Measurements from ENCODE around the gene TMEM176A. TPM values are rescaled to one million over a fixed set of nuclear protein-coding genes. Genes with fewer than 3 reads are reported as not detected.

The TMEM176A gene
- total and polyA plus RNA-seq, 4 experiments from 2014 or later = 0.26 to 2.6 (median 1.1) TPM; not detected in 1

DNA sequence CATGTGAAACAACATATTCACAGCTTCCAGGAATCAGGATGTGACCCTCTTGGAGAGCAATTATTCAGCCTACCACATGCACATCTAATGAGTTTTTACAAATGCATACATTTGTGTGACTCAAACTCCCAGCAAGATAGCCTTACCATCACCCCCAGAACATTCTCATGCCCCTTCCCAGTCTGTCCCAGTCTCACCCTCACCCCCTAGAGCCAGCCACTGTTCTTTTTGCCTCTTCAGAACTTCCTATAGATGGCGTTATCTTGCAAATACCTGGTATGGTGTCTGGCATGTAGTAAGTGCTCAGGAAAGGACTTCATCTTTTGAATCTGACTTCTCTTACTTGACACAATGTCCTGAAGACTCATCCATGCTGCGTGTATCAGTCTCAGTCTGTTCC, 27.8 kb downstream of the TMEM176A start:
- intact Hi-C loops (cut with micrococcal nuclease) = no loop called here
- Mint-ChIP-seq H3K4me3 (no peak overlapping the region), H3K9me3 (peaks cover 0 to 3% (median 0%) of the 10 kb centered on the region in 8 donors), H3K27me3 (peaks cover 17 to 29% of the 10 kb centered on the region in 2 donors), H3K4me1 (no peaks in the 10 kb centered on the region), H3K36me3 (no peaks in the 10 kb centered on the region), H3K27ac (no peak overlapping the region)
- POLR2A ChIA-PET (ENCODE audit: partially characterized antibody) = no interaction called here
- no peaks in the 10 kb centered on the region for H3K27me3 ChIP-seq (ENCODE audit: insufficient read depth, low read length)
- no peak overlapping the region for H3K4me3 ChIP-seq (ENCODE audit: low read length in 2 of 2)
- H3K4me1 ChIP-seq (ENCODE audit: insufficient read depth, low read length) = no peaks in the 10 kb centered on the region
- H3K27ac ChIP-seq (ENCODE audit: low read depth, low read length) = no peak overlapping the region
- no peaks in the 10 kb centered on the region for H3K36me3 ChIP-seq (ENCODE audit: insufficient read depth, low read length)
- no peak for DNase-seq
- CTCF ChIA-PET (ENCODE audit: partially characterized antibody) = no interaction called here
- H3K9me3 ChIP-seq (ENCODE audit: control insufficient read depth in 1 of 2, low read length in 2 of 2) = no peaks in the 10 kb centered on the region

GRCh38 chr7:150829426-150829825, 28.9 kb downstream of the TMEM176A start:
- no peak for DNase-seq
- Histone ChIP-seq H3K27ac (ENCODE audit: low read depth, low read length) (no peak overlapping the region), H3K4me3 (ENCODE audit: low read length in 2 of 2) (no peak overlapping the region), H3K36me3 (ENCODE audit: insufficient read depth, low read length) (no peaks in the 10 kb centered on the region), H3K27me3 (ENCODE audit: insufficient read depth, low read length) (no peaks in the 10 kb centered on the region), H3K4me1 (ENCODE audit: insufficient read depth, low read length) (no peaks in the 10 kb centered on the region), H3K9me3 (ENCODE audit: control insufficient read depth in 1 of 2, low read length in 2 of 2) (no peaks in the 10 kb centered on the region)
- H3K4me1 Mint-ChIP-seq = no peaks in the 10 kb centered on the region
- H3K9me3 Mint-ChIP-seq = peaks cover 0 to 2% (median 0%) of the 10 kb centered on the region in 8 donors
- ChIA-PET POLR2A (ENCODE audit: partially characterized antibody) (no interaction called here), CTCF (ENCODE audit: partially characterized antibody) (no interaction called here)
- peaks cover 17 to 36% of the 10 kb centered on the region in 2 donors for H3K27me3 Mint-ChIP-seq
- no peak overlapping the region for H3K4me3 Mint-ChIP-seq
- intact Hi-C loops (cut with micrococcal nuclease) = no loop called here
- H3K27ac Mint-ChIP-seq = no peak overlapping the region
- H3K36me3 Mint-ChIP-seq = no peaks in the 10 kb centered on the region

DNA sequence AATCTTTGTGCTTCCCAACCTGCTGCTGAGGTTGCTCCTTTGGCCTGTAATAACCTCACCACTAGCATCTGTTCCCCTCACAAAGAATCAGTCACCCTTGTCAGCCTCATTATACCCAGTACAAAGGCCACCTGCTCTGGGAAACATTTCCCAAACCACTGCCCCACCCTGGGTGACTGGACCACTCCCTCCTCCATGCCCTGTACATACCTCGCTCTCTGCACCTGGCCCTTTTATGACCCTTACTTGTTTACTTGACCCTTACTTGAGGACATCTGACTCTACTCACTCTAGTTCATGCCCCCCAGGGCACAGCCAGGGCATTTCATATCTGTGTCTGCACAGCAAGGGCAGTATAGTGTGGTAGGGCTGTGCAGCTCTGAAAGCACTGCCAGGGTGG, 30.4 kb downstream of the TMEM176A start:
- Mint-ChIP-seq H3K27me3 (peaks cover 14 to 35% of the 10 kb centered on the region in 2 donors), H3K4me3 (no peak overlapping the region), H3K4me1 (no peaks in the 10 kb centered on the region), H3K27ac (no peak overlapping the region), H3K9me3 (peaks cover 0 to 2% (median 0%) of the 10 kb centered on the region in 8 donors), H3K36me3 (no peaks in the 10 kb centered on the region)
- intact Hi-C loops (cut with micrococcal nuclease) = no loop called here
- CTCF ChIA-PET (ENCODE audit: partially characterized antibody) = no interaction called here
- Histone ChIP-seq H3K4me1 (ENCODE audit: insufficient read depth, low read length) (no peaks in the 10 kb centered on the region), H3K27ac (ENCODE audit: low read depth, low read length) (no peak overlapping the region), H3K9me3 (ENCODE audit: control insufficient read depth in 1 of 2, low read length in 2 of 2) (no peaks in the 10 kb centered on the region), H3K36me3 (ENCODE audit: insufficient read depth, low read length) (no peaks in the 10 kb centered on the region), H3K27me3 (ENCODE audit: insufficient read depth, low read length) (no peaks in the 10 kb centered on the region), H3K4me3 (ENCODE audit: low read length in 2 of 2) (no peak overlapping the region)
- POLR2A ChIA-PET (ENCODE audit: partially characterized antibody) = no interaction called here
- no peak for DNase-seq

DNA sequence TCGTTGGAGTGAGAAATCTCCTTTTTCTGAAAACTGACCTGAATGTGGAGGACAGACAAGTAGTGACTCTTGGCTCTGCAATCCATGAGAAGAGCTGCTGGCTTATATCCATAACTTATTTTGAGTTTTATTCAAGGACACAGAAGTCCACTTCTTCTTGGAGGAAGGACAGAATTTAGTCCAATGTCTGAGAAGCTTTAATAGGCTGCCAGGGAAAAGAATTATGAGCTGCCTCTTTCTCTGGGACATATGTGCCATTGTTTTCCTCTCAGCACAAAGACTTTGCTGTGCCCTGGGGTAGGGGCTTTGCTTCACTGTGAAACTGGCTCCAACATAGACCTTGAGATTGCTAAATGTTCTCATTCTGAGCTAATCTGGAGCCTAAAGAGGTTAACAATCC, 31.3 kb downstream of the TMEM176A start:
- no peaks in the 10 kb centered on the region for H3K9me3 ChIP-seq (ENCODE audit: control insufficient read depth in 1 of 2, low read length in 2 of 2)
- Mint-ChIP-seq H3K9me3 (peaks cover 0 to 2% (median 0%) of the 10 kb centered on the region in 8 donors), H3K4me1 (no peaks in the 10 kb centered on the region), H3K27ac (no peak overlapping the region), H3K4me3 (no peak overlapping the region), H3K36me3 (no peaks in the 10 kb centered on the region), H3K27me3 (peaks cover 7 to 28% of the 10 kb centered on the region in 2 donors)
- H3K4me1 ChIP-seq (ENCODE audit: insufficient read depth, low read length) = no peaks in the 10 kb centered on the region
- H3K36me3 ChIP-seq (ENCODE audit: insufficient read depth, low read length) = no peaks in the 10 kb centered on the region
- intact Hi-C loops (cut with micrococcal nuclease) = no loop called here
- POLR2A ChIA-PET (ENCODE audit: partially characterized antibody) = no interaction called here
- no peaks in the 10 kb centered on the region for H3K27me3 ChIP-seq (ENCODE audit: insufficient read depth, low read length)
- no peak for DNase-seq
- H3K4me3 ChIP-seq (ENCODE audit: low read length in 2 of 2) = no peak overlapping the region
- no peak overlapping the region for H3K27ac ChIP-seq (ENCODE audit: low read depth, low read length)
- CTCF ChIA-PET (ENCODE audit: partially characterized antibody) = no interaction called here

GRCh38 chr7:150835019-150835418, 34.5 kb downstream of the TMEM176A start:
- Histone ChIP-seq H3K9me3 (ENCODE audit: control insufficient read depth in 1 of 2, low read length in 2 of 2) (no peaks in the 10 kb centered on the region), H3K4me3 (ENCODE audit: low read length in 2 of 2) (no peak overlapping the region), H3K36me3 (ENCODE audit: insufficient read depth, low read length) (no peaks in the 10 kb centered on the region), H3K27ac (ENCODE audit: low read depth, low read length) (no peak overlapping the region), H3K27me3 (ENCODE audit: insufficient read depth, low read length) (no peaks in the 10 kb centered on the region), H3K4me1 (ENCODE audit: insufficient read depth, low read length) (no peaks in the 10 kb centered on the region)
- no peak overlapping the region for H3K27ac Mint-ChIP-seq
- DNase-seq = no peak
- H3K36me3 Mint-ChIP-seq = no peaks in the 10 kb centered on the region
- CTCF ChIA-PET (ENCODE audit: partially characterized antibody) = no interaction called here
- peaks cover 1 to 20% of the 10 kb centered on the region in 2 donors for H3K27me3 Mint-ChIP-seq
- intact Hi-C loops (cut with micrococcal nuclease) = no loop called here
- H3K9me3 Mint-ChIP-seq = peaks cover 0 to 2% (median 0%) of the 10 kb centered on the region in 8 donors
- no peak overlapping the region for H3K4me3 Mint-ChIP-seq
- POLR2A ChIA-PET (ENCODE audit: partially characterized antibody) = no interaction called here
- no peaks in the 10 kb centered on the region for H3K4me1 Mint-ChIP-seq

DNA sequence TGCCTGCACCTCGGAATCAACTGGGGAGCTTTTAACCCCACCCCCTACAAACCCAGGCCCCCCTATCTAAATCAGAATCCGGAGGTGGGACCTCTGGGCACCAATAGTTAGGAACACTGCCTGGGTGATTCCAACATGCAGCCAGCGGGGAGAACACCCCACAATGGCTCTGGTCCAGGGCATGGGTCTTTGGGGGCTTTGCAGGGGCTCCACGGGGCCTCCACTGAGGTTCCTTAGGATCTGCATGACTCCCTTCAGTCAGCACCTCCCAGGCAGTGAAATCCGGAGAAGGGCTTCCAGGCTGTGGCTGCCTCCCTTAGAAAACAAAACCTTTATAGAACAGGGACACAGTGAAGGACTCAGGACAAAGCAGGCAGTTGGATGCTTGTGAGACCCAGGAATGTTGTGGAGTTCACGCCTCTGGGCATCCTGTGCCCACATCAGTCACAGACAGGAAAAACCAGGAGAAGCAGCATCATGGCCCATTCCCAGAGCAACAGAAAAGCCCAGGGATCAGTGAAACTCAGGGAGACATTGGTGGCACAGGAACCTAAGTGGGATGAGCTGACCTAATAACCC, 35.2 kb downstream of the TMEM176A start:
- H3K27me3 ChIP-seq (ENCODE audit: insufficient read depth, low read length) = no peaks in the 10 kb centered on the region
- H3K4me3 Mint-ChIP-seq = no peak overlapping the region
- H3K36me3 Mint-ChIP-seq = no peaks in the 10 kb centered on the region
- ChIA-PET CTCF (ENCODE audit: partially characterized antibody) (no interaction called here), POLR2A (ENCODE audit: partially characterized antibody) (no interaction called here)
- H3K27me3 Mint-ChIP-seq = peaks cover 1 to 13% of the 10 kb centered on the region in 2 donors
- DNase-seq = no peak
- H3K4me3 ChIP-seq (ENCODE audit: low read length in 2 of 2) = no peak overlapping the region
- no peaks in the 10 kb centered on the region for H3K4me1 ChIP-seq (ENCODE audit: insufficient read depth, low read length)
- intact Hi-C loops (cut with micrococcal nuclease) = no loop called here
- H3K27ac Mint-ChIP-seq = no peak overlapping the region
- H3K9me3 Mint-ChIP-seq = peaks cover 0 to 2% (median 0%) of the 10 kb centered on the region in 8 donors
- no peak overlapping the region for H3K27ac ChIP-seq (ENCODE audit: low read depth, low read length)
- H3K4me1 Mint-ChIP-seq = no peaks in the 10 kb centered on the region
- no peaks in the 10 kb centered on the region for H3K9me3 ChIP-seq (ENCODE audit: control insufficient read depth in 1 of 2, low read length in 2 of 2)
- H3K36me3 ChIP-seq (ENCODE audit: insufficient read depth, low read length) = no peaks in the 10 kb centered on the region

- Mint-ChIP-seq H3K4me1 (no peaks in the 10 kb centered on the region), H3K4me3 (no peak overlapping the region), H3K27me3 (peaks cover 0 to 2% of the 10 kb centered on the region in 2 donors), H3K27ac (no peak overlapping the region), H3K9me3 (peaks cover 0 to 2% (median 0%) of the 10 kb centered on the region in 8 donors), H3K36me3 (no peaks in the 10 kb centered on the region)
- no peaks in the 10 kb centered on the region for H3K4me1 ChIP-seq (ENCODE audit: insufficient read depth, low read length)
- ChIA-PET CTCF (ENCODE audit: partially characterized antibody) (interaction anchor here (1.4 kb wide), 1 partner anchor 418 kb away, joined by 3 read pairs; no protein-coding TSS in a partner anchor), POLR2A (ENCODE audit: partially characterized antibody) (no interaction called here)
- H3K9me3 ChIP-seq (ENCODE audit: control insufficient read depth in 1 of 2, low read length in 2 of 2) = no peaks in the 10 kb centered on the region
- no peaks in the 10 kb centered on the region for H3K36me3 ChIP-seq (ENCODE audit: insufficient read depth, low read length)
- no peaks in the 10 kb centered on the region for H3K27me3 ChIP-seq (ENCODE audit: insufficient read depth, low read length)
- H3K4me3 ChIP-seq (ENCODE audit: low read length in 2 of 2) = no peak overlapping the region
- intact Hi-C loops (cut with micrococcal nuclease) = no loop called here
- H3K27ac ChIP-seq (ENCODE audit: low read depth, low read length) = no peak overlapping the region
- no peak for DNase-seq
Observed at GRCh38 chr7:150838965-150839650, 38.5 kb downstream of the TMEM176A start.
